ENCODE data around the gene GIGYF1. TPM values are rescaled to one million over a fixed set of nuclear protein-coding genes. Genes with fewer than 3 reads are reported as not detected.

Gene GIGYF1
- total RNA-seq, 2 donors from 2014 or later, result 47.2 to 58.4 TPM

- Mint-ChIP-seq H3K27ac (no peak overlapping the region), H3K9me3 (no peaks in the 10 kb centered on the region), H3K36me3 (peaks cover 6 to 9% of the 10 kb centered on the region in 2 donors)
- DNase-seq (ENCODE audit: low spot score in 2 of 2) (no peak), ATAC-seq (no peak)
These were observed 64.0 kb downstream of the GIGYF1 start for GRCh38 chr7:100630066-100630465.

Other genes starting within 250 kb of the GIGYF1 start
- gene SPACDR, start 230.0 kb downstream of the GIGYF1 start, total RNA-seq, result 1 to 10 TPM; 7.7 to 9.9 TPM
- gene TSC22D4, start 215.0 kb downstream of the GIGYF1 start, total RNA-seq, result 10 to 100 TPM; 96.2 to 99.9 TPM
- 1 to 10 TPM in 1 of 2 donors, under 1 TPM in 1; 0.89 to 1.0 TPM for gene NYAP1, start 210.3 kb downstream of the GIGYF1 start, total RNA-seq
- gene AGFG2, start 155.0 kb downstream of the GIGYF1 start, total RNA-seq, result 10 to 100 TPM; 47.3 to 59.9 TPM
- gene SAP25, start 120.3 kb downstream of the GIGYF1 start, total RNA-seq, result 10 to 100 TPM; 10.6 to 26.0 TPM
- gene LRCH4, start 108.1 kb downstream of the GIGYF1 start, total RNA-seq, result 100 to 1,000 TPM in 1 of 2 donors, 10 to 100 TPM in 1; 76.2 to 178 TPM
- gene FBXO24, start 107.9 kb downstream of the GIGYF1 start, total RNA-seq, result 1 to 10 TPM; 1.9 to 4.0 TPM
- 10 to 100 TPM; 14.8 to 19.6 TPM for gene PCOLCE, start 91.9 kb downstream of the GIGYF1 start, total RNA-seq
- 10 to 100 TPM; 20.7 to 28.0 TPM for gene MOSPD3, start 81.7 kb downstream of the GIGYF1 start, total RNA-seq
- 10 to 100 TPM; 13.1 to 19.1 TPM for gene TFR2, start 52.7 kb downstream of the GIGYF1 start, total RNA-seq
- not detected for gene ACTL6B, start 37.8 kb downstream of the GIGYF1 start, total RNA-seq
- gene GNB2, start 20.5 kb downstream of the GIGYF1 start, total RNA-seq, result 100 to 1,000 TPM; 213 to 239 TPM
- 10 to 100 TPM; 37.3 to 47.5 TPM for gene POP7, start 11.9 kb upstream of the GIGYF1 start, total RNA-seq
- not detected for gene EPO, start 26.2 kb upstream of the GIGYF1 start, total RNA-seq
- not detected for gene ZAN, start 39.3 kb upstream of the GIGYF1 start, total RNA-seq
- 10 to 100 TPM in 1 of 2 donors, 1 to 10 TPM in 1; 3.7 to 11.1 TPM for gene EPHB4, start 133.3 kb upstream of the GIGYF1 start, total RNA-seq
- gene SLC12A9, start 158.5 kb upstream of the GIGYF1 start, total RNA-seq, result 10 to 100 TPM; 16.7 to 27.7 TPM
- 10 to 100 TPM; 34.4 to 39.2 TPM for gene TRIP6, start 173.1 kb upstream of the GIGYF1 start, total RNA-seq
- 100 to 1,000 TPM; 205 to 242 TPM for gene SRRT, start 180.9 kb upstream of the GIGYF1 start, total RNA-seq
- 1 to 10 TPM in 1 of 2 donors, under 1 TPM in 1; 0.77 to 2.4 TPM for gene UFSP1, start 195.5 kb upstream of the GIGYF1 start, total RNA-seq
- gene ACHE, start 201.6 kb upstream of the GIGYF1 start, total RNA-seq, result under 1 TPM in 1 of 2 donors, not detected in 1; 0.12 TPM